ENCODE results near the gene SGSM2.

SGSM2 gene

GRCh38 chr17:2336852-2337543 is at the start of gene SGSM2:
TSS of gene SGSM2 (plus strand) at chr17:2337501. CDS start at chr17:2337689, 188 bp downstream.
- TF ChIP-seq YY1 (IDR thresholded peaks at IDR 0.05; ENCODE audit: low read depth) (peak; percentile 79; the same call in 1 of the 2 replicates), ZBTB7A (IDR thresholded peaks at IDR 0.05; ENCODE audit: low read depth) (peak; percentile 72; the same call in 1 of the 2 replicates), MAX (IDR thresholded peaks at IDR 0.05) (no peak)

- TF ChIP-seq EP300 (IDR thresholded peaks at IDR 0.05; ENCODE audit: borderline replicate concordance), result no peak
- no peak for TF ChIP-seq CEBPB (IDR thresholded peaks at IDR 0.05)
- TF ChIP-seq CREB1 (IDR thresholded peaks at IDR 0.05; ENCODE audit: low read depth), result no peak
- TF ChIP-seq TEAD4 (IDR thresholded peaks at IDR 0.05), result no peak
- TF ChIP-seq NFIC (IDR thresholded peaks at IDR 0.05), result no peak
- TF ChIP-seq ZBTB7A (IDR thresholded peaks at IDR 0.05; ENCODE audit: low read depth), result no peak
- no peak for TF ChIP-seq TCF12 (IDR thresholded peaks at IDR 0.05; ENCODE audit: low read depth)
- TF ChIP-seq YY1 (IDR thresholded peaks at IDR 0.05; ENCODE audit: low read depth), result no peak
- no peak for TF ChIP-seq RAD21 (IDR thresholded peaks at IDR 0.05; ENCODE audit: low read depth)
- no peak for TF ChIP-seq REST (IDR thresholded peaks at IDR 0.05; ENCODE audit: low read depth)
- no peak for TF ChIP-seq FOXM1 (IDR thresholded peaks at IDR 0.05; ENCODE audit: borderline replicate concordance, low read depth)
- TF ChIP-seq TAF1 (IDR thresholded peaks at IDR 0.05; ENCODE audit: low read depth), result no peak
- no peak for TF ChIP-seq EGR1 (IDR thresholded peaks at IDR 0.05)
Observed at GRCh38 chr17:2289878-2290478, 47.3 kb upstream of the SGSM2 start.

- no peak for TF ChIP-seq EGR1 (IDR thresholded peaks at IDR 0.05)
- TF ChIP-seq MAX (IDR thresholded peaks at IDR 0.05), result no peak
- TF ChIP-seq YY1 (IDR thresholded peaks at IDR 0.05; ENCODE audit: low read depth), result no peak
- no peak for TF ChIP-seq FOXM1 (IDR thresholded peaks at IDR 0.05; ENCODE audit: borderline replicate concordance, low read depth)
- TF ChIP-seq TCF12 (IDR thresholded peaks at IDR 0.05; ENCODE audit: low read depth), result no peak
- no peak for TF ChIP-seq USF1 (IDR thresholded peaks at IDR 0.05)
- no peak for TF ChIP-seq CEBPB (IDR thresholded peaks at IDR 0.05)
Observed at GRCh38 chr17:2292100-2292499, 45.2 kb upstream of the SGSM2 start.

- TF ChIP-seq MAX (IDR thresholded peaks at IDR 0.05), result no peak
- TF ChIP-seq TAF1 (IDR thresholded peaks at IDR 0.05; ENCODE audit: low read depth), result no peak
- TF ChIP-seq TCF12 (IDR thresholded peaks at IDR 0.05; ENCODE audit: low read depth), result no peak
- TF ChIP-seq YY1 (IDR thresholded peaks at IDR 0.05; ENCODE audit: low read depth), result no peak
- TF ChIP-seq CREB1 (IDR thresholded peaks at IDR 0.05; ENCODE audit: low read depth), result no peak
- no peak for TF ChIP-seq TEAD4 (IDR thresholded peaks at IDR 0.05)
- no peak for TF ChIP-seq USF1 (IDR thresholded peaks at IDR 0.05)
- no peak for TF ChIP-seq NFIC (IDR thresholded peaks at IDR 0.05)
- no peak for TF ChIP-seq EGR1 (IDR thresholded peaks at IDR 0.05)
- no peak for TF ChIP-seq FOXM1 (IDR thresholded peaks at IDR 0.05; ENCODE audit: borderline replicate concordance, low read depth)
- no peak for TF ChIP-seq EP300 (IDR thresholded peaks at IDR 0.05; ENCODE audit: borderline replicate concordance)
- TF ChIP-seq REST (IDR thresholded peaks at IDR 0.05; ENCODE audit: low read depth), result no peak
- TF ChIP-seq RAD21 (IDR thresholded peaks at IDR 0.05; ENCODE audit: low read depth), result no peak
- TF ChIP-seq ZBTB7A (IDR thresholded peaks at IDR 0.05; ENCODE audit: low read depth), result no peak
- no peak for TF ChIP-seq CEBPB (IDR thresholded peaks at IDR 0.05)
Observed at GRCh38 chr17:2295575-2295974, 41.7 kb upstream of the SGSM2 start.

- TF ChIP-seq TCF12 (IDR thresholded peaks at IDR 0.05; ENCODE audit: low read depth), result no peak
- no peak for TF ChIP-seq ZBTB7A (IDR thresholded peaks at IDR 0.05; ENCODE audit: low read depth)
- TF ChIP-seq RAD21 (IDR thresholded peaks at IDR 0.05; ENCODE audit: low read depth), result no peak
- no peak for TF ChIP-seq TEAD4 (IDR thresholded peaks at IDR 0.05)
- no peak for TF ChIP-seq USF1 (IDR thresholded peaks at IDR 0.05)
- TF ChIP-seq CEBPB (IDR thresholded peaks at IDR 0.05), result no peak
- TF ChIP-seq EGR1 (IDR thresholded peaks at IDR 0.05), result no peak
- no peak for TF ChIP-seq NFIC (IDR thresholded peaks at IDR 0.05)
- no peak for TF ChIP-seq FOXM1 (IDR thresholded peaks at IDR 0.05; ENCODE audit: borderline replicate concordance, low read depth)
- no peak for TF ChIP-seq YY1 (IDR thresholded peaks at IDR 0.05; ENCODE audit: low read depth)
Observed at GRCh38 chr17:2297023-2297422, 40.3 kb upstream of the SGSM2 start.

Data from Ishikawa (cell line).